Measurements from ENCODE around the gene TBC1D10A.

TBC1D10A gene

DNA sequence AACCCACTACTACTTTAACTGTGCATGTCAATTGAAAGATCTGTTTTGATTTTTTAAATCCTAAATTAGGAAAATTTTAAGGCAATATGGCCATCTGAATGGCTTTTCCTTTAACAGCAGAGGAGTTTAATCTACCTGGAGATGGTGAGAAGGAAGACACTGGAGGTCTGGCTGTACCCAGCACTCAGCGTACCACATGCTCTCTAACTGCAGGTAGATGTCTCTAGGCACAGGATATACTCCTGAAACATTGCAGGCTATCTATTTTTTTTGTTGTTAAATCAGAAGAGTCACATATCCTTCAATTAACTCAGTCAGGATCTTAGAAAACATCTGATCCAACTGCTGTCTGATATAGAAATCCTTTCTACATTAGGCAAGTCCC lies 20.1 kb downstream of the TBC1D10A start:
- TF ChIP-seq TAF1 (IDR thresholded peaks at IDR 0.05; ENCODE audit: low read depth, low read length): no peak
- no peak for TF ChIP-seq POLR2AphosphoS5 (IDR thresholded peaks at IDR 0.05; ENCODE audit: low read depth, low read length)
- TF ChIP-seq SPI1 (IDR thresholded peaks at IDR 0.05; ENCODE audit: low read depth, low read length): no peak
- TF ChIP-seq PAX5 (IDR thresholded peaks at IDR 0.05; ENCODE audit: insufficient read depth, low read length, severe bottlenecking): no peak
- no peak for TF ChIP-seq POLR2A (IDR thresholded peaks at IDR 0.05; ENCODE audit: low read depth, low read length)
- TF ChIP-seq POU2F2 (IDR thresholded peaks at IDR 0.05; ENCODE audit: low read depth, low read length): no peak
- no peak for DNase-seq (ENCODE audit: insufficient read length, low spot score)
- no peak for FAIRE-seq

DNA sequence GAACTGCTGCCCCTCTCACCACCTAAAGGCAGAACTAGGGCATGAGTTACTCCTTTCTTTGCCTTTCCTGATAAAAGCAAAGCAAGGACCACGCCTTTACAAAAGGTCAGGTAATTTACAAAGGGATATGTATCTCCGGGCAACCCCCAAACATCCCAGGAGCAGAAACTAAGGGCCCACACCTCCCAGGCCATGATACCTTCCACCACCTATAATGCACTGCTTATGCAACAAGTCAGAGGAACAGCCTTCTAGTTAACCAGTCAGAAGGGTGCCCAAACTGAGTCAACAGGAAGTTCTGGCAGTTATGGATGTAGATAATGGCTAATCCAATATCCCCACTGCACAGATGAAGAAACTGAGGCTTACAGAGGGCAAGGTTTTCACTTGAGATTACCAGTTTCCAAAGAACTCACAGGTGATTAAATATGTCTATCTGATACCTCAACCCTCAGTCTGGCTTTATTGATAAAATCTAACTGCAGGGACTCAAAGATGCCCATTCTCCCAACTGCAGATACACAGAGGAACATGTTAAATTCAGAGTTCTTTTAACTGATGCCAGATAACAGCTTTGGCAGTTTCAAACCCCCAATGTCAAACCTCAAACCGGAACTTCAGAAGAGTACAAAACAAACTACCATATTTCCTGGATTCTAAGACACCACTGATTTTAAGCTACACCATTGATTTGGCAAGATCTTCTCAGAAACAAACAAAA lies 20.7 kb downstream of the TBC1D10A start:
- FAIRE-seq (peak; percentile 28), DNase-seq (ENCODE audit: insufficient read length, low spot score) (no peak)
- TF ChIP-seq POU2F2 (IDR thresholded peaks at IDR 0.05; ENCODE audit: low read depth, low read length) (no peak), PAX5 (IDR thresholded peaks at IDR 0.05; ENCODE audit: insufficient read depth, low read length, severe bottlenecking) (no peak), TAF1 (IDR thresholded peaks at IDR 0.05; ENCODE audit: low read depth, low read length) (no peak), SPI1 (IDR thresholded peaks at IDR 0.05; ENCODE audit: low read depth, low read length) (no peak), POLR2AphosphoS5 (IDR thresholded peaks at IDR 0.05; ENCODE audit: low read depth, low read length) (no peak), POLR2A (IDR thresholded peaks at IDR 0.05; ENCODE audit: low read depth, low read length) (no peak; the same call in 1 of the 2 replicates)

DNA sequence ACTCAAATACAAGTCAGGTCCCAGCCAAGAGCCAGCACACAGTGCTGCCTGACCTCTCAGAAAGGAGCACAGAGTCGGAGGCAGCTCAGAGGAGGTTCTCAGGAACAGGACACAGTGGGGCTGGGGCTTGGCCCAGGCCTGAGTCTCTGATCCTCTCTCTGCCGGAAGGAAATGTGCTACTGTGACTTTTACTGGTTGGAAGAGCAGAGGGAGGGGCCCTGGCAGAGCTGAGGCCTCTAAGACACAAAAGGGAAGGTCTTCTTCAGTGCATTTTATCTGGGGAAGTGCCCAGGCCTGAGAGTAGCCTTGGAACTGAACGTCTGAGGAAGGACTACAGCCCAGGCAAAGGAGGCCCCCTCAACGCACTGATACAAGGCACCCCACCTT lies 21.2 kb downstream of the TBC1D10A start:
- TF ChIP-seq POU2F2 (IDR thresholded peaks at IDR 0.05; ENCODE audit: low read depth, low read length) (no peak), TAF1 (IDR thresholded peaks at IDR 0.05; ENCODE audit: low read depth, low read length) (no peak; the same call in 1 of the 2 replicates), PAX5 (IDR thresholded peaks at IDR 0.05; ENCODE audit: insufficient read depth, low read length, severe bottlenecking) (no peak), POLR2AphosphoS5 (IDR thresholded peaks at IDR 0.05; ENCODE audit: low read depth, low read length) (no peak; the same call in 1 of the 2 replicates), POLR2A (IDR thresholded peaks at IDR 0.05; ENCODE audit: low read depth, low read length) (peak; percentile 60; the same call in 1 of the 2 replicates), SPI1 (IDR thresholded peaks at IDR 0.05; ENCODE audit: low read depth, low read length) (peak; percentile 28; the same call in 1 of the 2 replicates)
- FAIRE-seq (peak; percentile 91), DNase-seq (ENCODE audit: insufficient read length, low spot score) (peak; percentile 60)

DNA sequence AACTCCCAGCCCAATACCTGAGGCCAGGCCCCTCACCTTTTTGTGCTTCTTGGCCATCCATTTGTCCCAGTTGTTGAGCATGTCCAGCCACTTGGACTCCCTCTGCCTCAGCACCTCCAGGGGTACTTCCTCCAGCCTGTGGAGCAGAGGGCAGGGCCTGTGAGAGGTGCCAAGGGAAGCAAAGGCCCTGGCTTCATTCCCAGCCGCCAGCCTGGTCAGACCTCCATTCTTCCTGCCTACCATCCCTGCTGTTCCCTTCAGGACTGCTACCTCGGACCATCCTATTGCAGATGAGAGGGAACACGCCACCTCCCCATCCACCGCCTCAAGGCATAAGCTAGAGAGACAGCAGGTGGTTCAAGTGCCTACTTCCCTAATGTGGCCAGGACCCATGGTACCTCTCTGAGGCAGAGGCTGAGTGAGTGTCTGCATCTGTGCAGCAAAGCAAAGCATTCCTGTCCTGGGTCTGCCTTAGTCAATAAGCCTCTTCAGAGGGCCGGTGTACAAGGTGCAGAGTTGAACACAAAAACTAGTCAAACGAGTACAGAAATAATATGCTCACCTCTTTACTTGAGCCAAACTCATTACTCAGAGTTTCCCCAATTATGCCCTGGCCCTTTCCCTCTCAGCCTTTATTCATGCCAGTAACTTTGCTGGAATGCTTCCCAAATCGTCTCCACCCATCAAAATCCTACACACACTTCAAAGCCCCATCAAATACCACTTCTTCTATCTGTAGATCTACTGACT lies 22.1 kb downstream of the TBC1D10A start:
- no peak for DNase-seq (ENCODE audit: insufficient read length, low spot score)
- TF ChIP-seq POU2F2 (IDR thresholded peaks at IDR 0.05; ENCODE audit: low read depth, low read length) (no peak), PAX5 (IDR thresholded peaks at IDR 0.05; ENCODE audit: insufficient read depth, low read length, severe bottlenecking) (no peak), POLR2A (IDR thresholded peaks at IDR 0.05; ENCODE audit: low read depth, low read length) (no peak), TAF1 (IDR thresholded peaks at IDR 0.05; ENCODE audit: low read depth, low read length) (no peak), POLR2AphosphoS5 (IDR thresholded peaks at IDR 0.05; ENCODE audit: low read depth, low read length) (no peak), SPI1 (IDR thresholded peaks at IDR 0.05; ENCODE audit: low read depth, low read length) (no peak)
- no peak for FAIRE-seq

DNA sequence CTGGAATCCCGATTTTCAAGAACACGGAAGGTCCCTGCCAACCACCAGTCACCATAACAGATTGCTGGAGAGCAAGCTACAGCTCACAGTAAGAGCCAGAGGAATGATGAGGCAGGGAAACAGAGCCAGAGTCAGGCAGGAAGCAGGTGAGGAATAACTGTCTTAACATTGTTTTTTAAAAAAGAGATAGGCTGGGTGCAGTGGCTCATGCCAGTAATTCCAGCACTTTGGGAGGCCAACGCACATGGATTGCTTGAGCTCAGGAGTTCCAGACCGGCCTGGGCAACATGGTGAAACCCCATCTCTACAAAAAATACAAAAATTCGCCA lies 24.0 kb downstream of the TBC1D10A start:
- FAIRE-seq (peak; percentile 77), DNase-seq (ENCODE audit: insufficient read length, low spot score) (no peak)
- TF ChIP-seq POLR2AphosphoS5 (IDR thresholded peaks at IDR 0.05; ENCODE audit: low read depth, low read length): no peak
- TF ChIP-seq SPI1 (IDR thresholded peaks at IDR 0.05; ENCODE audit: low read depth, low read length): no peak
- no peak for TF ChIP-seq TAF1 (IDR thresholded peaks at IDR 0.05; ENCODE audit: low read depth, low read length)
- no peak for TF ChIP-seq POU2F2 (IDR thresholded peaks at IDR 0.05; ENCODE audit: low read depth, low read length)
- no peak for TF ChIP-seq PAX5 (IDR thresholded peaks at IDR 0.05; ENCODE audit: insufficient read depth, low read length, severe bottlenecking)
- TF ChIP-seq POLR2A (IDR thresholded peaks at IDR 0.05; ENCODE audit: low read depth, low read length): no peak

DNA sequence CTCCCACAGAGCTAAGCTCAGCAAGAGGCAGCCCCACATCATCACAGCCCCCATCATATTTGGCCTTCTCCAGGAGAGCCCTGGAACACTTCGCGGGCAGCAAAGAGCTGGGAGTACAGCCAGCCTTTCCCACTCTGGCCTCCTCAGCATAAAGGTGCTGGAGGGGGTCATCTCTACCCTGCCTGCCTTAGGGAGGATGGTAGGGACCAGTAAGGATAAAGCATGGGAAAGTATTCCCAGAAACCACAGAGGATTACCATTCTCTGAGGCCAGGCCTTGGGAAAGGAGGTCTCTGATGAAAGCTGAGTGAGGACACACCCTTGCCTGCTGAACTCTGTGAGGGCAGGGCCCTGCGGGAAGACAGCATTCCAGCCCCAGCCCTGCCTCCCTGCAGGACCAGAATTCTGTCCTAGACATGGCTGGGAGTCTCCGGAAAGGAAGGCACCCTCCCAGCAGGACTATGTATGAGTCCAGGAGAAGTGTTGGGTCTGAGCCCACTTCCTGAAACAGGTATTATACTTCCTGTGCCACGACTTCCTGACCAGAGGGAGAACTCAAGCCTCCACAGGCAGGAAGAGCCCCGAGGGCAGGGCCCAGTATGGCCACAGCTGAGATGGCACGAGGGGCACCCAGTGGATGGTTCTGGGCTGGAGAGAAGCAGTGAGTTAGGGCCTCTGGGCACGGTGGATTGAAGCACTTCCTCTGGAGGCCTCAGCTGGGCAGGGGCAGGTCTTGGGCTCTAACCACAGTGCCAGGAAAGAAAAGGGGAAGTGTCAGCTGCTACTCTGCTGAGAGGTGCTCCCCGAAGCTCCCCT lies 24.5 kb downstream of the TBC1D10A start:
- no peak for DNase-seq (ENCODE audit: insufficient read length, low spot score)
- TF ChIP-seq POU2F2 (IDR thresholded peaks at IDR 0.05; ENCODE audit: low read depth, low read length) (no peak), SPI1 (IDR thresholded peaks at IDR 0.05; ENCODE audit: low read depth, low read length) (peak; percentile 87)
- peak; percentile 54 for FAIRE-seq

DNA sequence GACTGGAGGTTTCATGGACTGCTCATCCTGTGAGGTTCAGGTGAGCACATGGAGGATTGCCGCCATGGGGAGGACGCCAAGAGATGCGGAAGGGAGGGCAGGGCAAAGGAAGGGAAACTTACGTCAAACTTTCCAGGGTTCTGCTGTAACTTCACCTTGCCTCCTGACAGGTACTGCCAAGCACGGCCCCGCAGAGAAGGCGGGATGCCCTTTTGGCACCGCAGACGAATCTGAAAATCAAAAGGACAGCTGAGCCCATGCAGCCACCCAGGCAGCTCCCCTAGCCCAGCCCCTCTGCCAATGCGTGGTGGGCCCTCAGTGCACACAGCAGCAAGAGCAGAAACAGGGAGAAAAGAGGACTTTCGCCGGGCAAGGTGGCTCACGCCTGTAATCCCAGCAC lies 27.4 kb downstream of the TBC1D10A start:
- FAIRE-seq (no peak), DNase-seq (ENCODE audit: insufficient read length, low spot score) (no peak)
- TF ChIP-seq POLR2AphosphoS5 (IDR thresholded peaks at IDR 0.05; ENCODE audit: low read depth, low read length): no peak
- TF ChIP-seq PAX5 (IDR thresholded peaks at IDR 0.05; ENCODE audit: insufficient read depth, low read length, severe bottlenecking): no peak
- no peak for TF ChIP-seq POLR2A (IDR thresholded peaks at IDR 0.05; ENCODE audit: low read depth, low read length)
- no peak for TF ChIP-seq POU2F2 (IDR thresholded peaks at IDR 0.05; ENCODE audit: low read depth, low read length)
- no peak for TF ChIP-seq TAF1 (IDR thresholded peaks at IDR 0.05; ENCODE audit: low read depth, low read length)

DNA sequence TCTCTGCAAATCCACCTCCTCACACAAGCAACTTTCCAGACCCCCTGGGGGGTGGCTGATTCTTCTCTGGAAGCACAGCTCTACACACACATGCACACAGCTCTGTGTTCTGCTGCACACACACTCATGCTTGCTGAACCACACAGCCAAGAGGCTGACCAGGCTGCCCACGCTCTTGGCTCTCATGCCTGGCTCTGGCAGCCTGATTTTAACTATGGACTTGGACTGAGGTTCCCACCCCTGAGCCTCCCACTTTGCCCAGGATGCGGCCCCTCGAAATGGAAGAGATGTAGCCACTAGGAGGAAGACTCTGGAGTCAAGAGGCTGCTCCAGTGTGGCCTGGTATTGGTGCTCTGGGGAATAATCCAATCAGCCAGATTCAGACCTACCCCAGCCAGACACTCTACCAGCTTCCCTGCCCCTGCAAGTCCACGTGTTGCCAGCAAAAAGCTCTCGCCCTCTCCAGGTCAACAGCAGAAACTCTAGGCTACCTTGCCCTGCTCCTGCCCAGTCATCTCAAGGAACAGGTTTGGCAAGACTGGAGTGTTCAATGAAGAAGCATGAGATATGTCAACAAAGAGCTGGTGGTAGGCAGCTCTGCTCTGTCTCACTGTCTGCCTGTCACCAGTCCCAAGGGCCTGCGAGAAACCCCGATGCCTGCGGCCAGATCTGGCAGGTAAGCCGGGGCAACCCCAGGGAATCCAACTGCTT lies 28.6 kb downstream of the TBC1D10A start:
- FAIRE-seq (no peak), DNase-seq (ENCODE audit: insufficient read length, low spot score) (no peak)
- no peak for TF ChIP-seq POLR2AphosphoS5 (IDR thresholded peaks at IDR 0.05; ENCODE audit: low read depth, low read length)

Data from GM12891 (cell line).